Neural cell (in vitro differentiated cells): Measurements from ENCODE around the gene MED14. TPM values are rescaled to one million over a fixed set of nuclear protein-coding genes. Genes with fewer than 3 reads are reported as not detected.

ENCODE experiments used
- H2AFZ ChIP-seq: fragments of 200-600, 300-800 bp; sonication (generic), shearing (Covaris generic); 2 replicates; pipeline ENCODE4 v1.6.0; 2014; ENCODE audit warnings: low read depth, mild to moderate bottlenecking, antibody characterized with exemption, low read length, moderate library complexity
- H3F3A ChIP-seq: fragments of 200-600 bp; shearing (Covaris generic); 2 replicates; pipeline ENCODE4 v1.6.1; 2016; ENCODE audit warnings: mild to moderate bottlenecking, moderate library complexity, mixed read lengths, antibody characterized with exemption, low read length; ENCODE audit not compliant: insufficient read depth, poor library complexity, severe bottlenecking
- H3K27ac ChIP-seq: fragments of 200-600, 300-800 bp; sonication (generic), shearing (Covaris generic); 2 replicates; pipeline ENCODE4 v1.5.1; 2014; ENCODE audit warnings: mild to moderate bottlenecking, low read length, moderate library complexity
- H3K27me3 ChIP-seq: fragments of 300-800, 200-600 bp; sonication (generic), shearing (Covaris generic); 2 replicates; pipeline ENCODE4 v1.6.0; 2014; ENCODE audit warnings: mild to moderate bottlenecking, low read depth, low read length, moderate library complexity; ENCODE audit not compliant: insufficient read depth
- H3K36me3 ChIP-seq: fragments of 300-800, 200-600 bp; sonication (generic), shearing (Covaris generic); 2 replicates; pipeline ENCODE4 v1.5.1; 2014; ENCODE audit warnings: mild to moderate bottlenecking, antibody characterized with exemption, low read length, moderate library complexity; ENCODE audit not compliant: insufficient read depth
- H3K4me2 ChIP-seq: fragments of 300-800, 200-600 bp; sonication (generic), shearing (Covaris generic); 2 replicates; pipeline ENCODE4 v1.6.0; 2014; ENCODE audit warnings: mild to moderate bottlenecking, low read length
- H3K4me3 ChIP-seq: fragments of 300-800, 200-600 bp; sonication (generic), shearing (Covaris generic); 2 replicates; pipeline ENCODE4 v1.5.1; 2014; ENCODE audit warnings: mild to moderate bottlenecking, low read length, moderate library complexity
- H3K79me2 ChIP-seq: fragments of 200-600 bp; shearing (Covaris generic); replicated peaks from 2 replicates; pipeline ENCODE4 v1.6.0; 2014; ENCODE audit warnings: mild to moderate bottlenecking, low read length, moderate library complexity; ENCODE audit not compliant: insufficient read depth
- H3K9ac ChIP-seq: fragments of 300-800, 200-600 bp; sonication (generic), shearing (Covaris generic); 2 replicates; pipeline ENCODE4 v1.6.1; 2016; ENCODE audit warnings: mild to moderate bottlenecking, low read length, mixed read lengths
- H3K9me2 ChIP-seq: fragments of 200-600 bp; shearing (Covaris generic); 2 replicates; pipeline ENCODE4 v1.6.1; 2016; ENCODE audit warnings: mild to moderate bottlenecking, low read length, mixed read lengths; ENCODE audit not compliant: insufficient read depth
- H3K9me3 ChIP-seq: fragments of 200-600, 300-800 bp; sonication (generic), shearing (Covaris generic); 2 replicates; pipeline ENCODE4 v1.6.1; 2016; ENCODE audit warnings: mild to moderate bottlenecking, mixed run types, low read length, moderate library complexity, mixed read lengths
- H4K20me1 ChIP-seq: fragments of 200-600 bp; shearing (Covaris generic); 2 replicates; pipeline ENCODE4 v1.6.1; 2016; ENCODE audit warnings: mild to moderate bottlenecking, mixed run types; ENCODE audit not compliant: insufficient read depth
- MXI1 ChIP-seq: fragments of 450-650 bp; conservative IDR thresholded peaks from 2 replicates; pipeline ENCODE4 v1.6.1; 2014; ENCODE audit warnings: antibody characterized with exemption, mild to moderate bottlenecking; ENCODE audit not compliant: poor library complexity, severe bottlenecking
- POLR2AphosphoS5 ChIP-seq: IDR thresholded peaks from 2 replicates; pipeline ENCODE4 v1.6.1; 2012
- SMC3 ChIP-seq: fragments of 450-650 bp; conservative IDR thresholded peaks from 2 replicates; pipeline ENCODE4 v1.6.1; 2014; ENCODE audit warnings: antibody characterized with exemption, mild to moderate bottlenecking, moderate library complexity; ENCODE audit not compliant: poor library complexity
- polyA plus RNA-seq: library from polyadenylated mRNA; depleted of rRNA; stranded (reverse); fragments of >200 nt; gene quantifications from 2 replicates; pipeline ENCODE4 v1.2.3, GENCODE V29; 2014
- TF ChIP-seq, protein P1 (sequence below): IDR thresholded peaks from 2 replicates; pipeline ENCODE4 v1.6.1; 2012; ENCODE audit warnings: borderline replicate concordance
- TF ChIP-seq, protein P2 (sequence below): fragments of 450-650 bp; IDR thresholded peaks from 2 replicates; pipeline ENCODE4 v1.5.1; 2014; ENCODE audit warnings: antibody characterized with exemption, mild to moderate bottlenecking, moderate library complexity; ENCODE audit not compliant: poor library complexity, severe bottlenecking

MED14 gene
- polyA plus RNA-seq, 1 donor from 2014 or later, result 22.4 TPM

DNA sequence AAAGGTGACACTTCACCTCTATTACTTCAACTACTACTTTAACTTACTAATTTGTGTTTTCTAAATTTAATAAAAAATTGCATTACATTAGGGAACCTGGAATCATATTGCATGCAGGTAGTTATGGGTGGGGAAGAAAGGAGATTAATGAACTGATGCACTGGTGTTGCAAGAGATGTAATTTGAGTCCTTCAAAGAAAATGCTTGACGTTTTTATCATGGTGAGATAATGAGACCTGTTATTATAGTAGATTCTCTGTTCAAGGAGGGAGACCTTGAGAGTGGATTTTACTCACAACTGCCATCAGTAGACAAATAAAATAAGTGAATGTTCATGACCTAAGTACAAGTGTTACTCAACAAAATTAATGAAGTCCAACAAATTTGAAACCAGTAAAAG, 26.4 kb upstream of the MED14 start:
- H4K20me1 ChIP-seq, result no peaks in the 10 kb centered on the region
- H3F3A ChIP-seq, result no peaks in the 10 kb centered on the region
- no peak overlapping the region for H3K4me2 ChIP-seq
- no peak overlapping the region for H2AFZ ChIP-seq
- no peak overlapping the region for H3K4me3 ChIP-seq
- H3K9me2 ChIP-seq, result no peaks in the 10 kb centered on the region
- no peak overlapping the region for H3K9ac ChIP-seq
- TF ChIP-seq, protein P1, sequence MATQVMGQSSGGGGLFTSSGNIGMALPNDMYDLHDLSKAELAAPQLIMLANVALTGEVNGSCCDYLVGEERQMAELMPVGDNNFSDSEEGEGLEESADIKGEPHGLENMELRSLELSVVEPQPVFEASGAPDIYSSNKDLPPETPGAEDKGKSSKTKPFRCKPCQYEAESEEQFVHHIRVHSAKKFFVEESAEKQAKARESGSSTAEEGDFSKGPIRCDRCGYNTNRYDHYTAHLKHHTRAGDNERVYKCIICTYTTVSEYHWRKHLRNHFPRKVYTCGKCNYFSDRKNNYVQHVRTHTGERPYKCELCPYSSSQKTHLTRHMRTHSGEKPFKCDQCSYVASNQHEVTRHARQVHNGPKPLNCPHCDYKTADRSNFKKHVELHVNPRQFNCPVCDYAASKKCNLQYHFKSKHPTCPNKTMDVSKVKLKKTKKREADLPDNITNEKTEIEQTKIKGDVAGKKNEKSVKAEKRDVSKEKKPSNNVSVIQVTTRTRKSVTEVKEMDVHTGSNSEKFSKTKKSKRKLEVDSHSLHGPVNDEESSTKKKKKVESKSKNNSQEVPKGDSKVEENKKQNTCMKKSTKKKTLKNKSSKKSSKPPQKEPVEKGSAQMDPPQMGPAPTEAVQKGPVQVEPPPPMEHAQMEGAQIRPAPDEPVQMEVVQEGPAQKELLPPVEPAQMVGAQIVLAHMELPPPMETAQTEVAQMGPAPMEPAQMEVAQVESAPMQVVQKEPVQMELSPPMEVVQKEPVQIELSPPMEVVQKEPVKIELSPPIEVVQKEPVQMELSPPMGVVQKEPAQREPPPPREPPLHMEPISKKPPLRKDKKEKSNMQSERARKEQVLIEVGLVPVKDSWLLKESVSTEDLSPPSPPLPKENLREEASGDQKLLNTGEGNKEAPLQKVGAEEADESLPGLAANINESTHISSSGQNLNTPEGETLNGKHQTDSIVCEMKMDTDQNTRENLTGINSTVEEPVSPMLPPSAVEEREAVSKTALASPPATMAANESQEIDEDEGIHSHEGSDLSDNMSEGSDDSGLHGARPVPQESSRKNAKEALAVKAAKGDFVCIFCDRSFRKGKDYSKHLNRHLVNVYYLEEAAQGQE, result no peak
- H3K27ac ChIP-seq, result no peak overlapping the region
- H3K27me3 ChIP-seq, result no peaks in the 10 kb centered on the region
- H3K79me2 ChIP-seq, result no peaks in the 10 kb centered on the region
- H3K36me3 ChIP-seq, result no peaks in the 10 kb centered on the region
- no peaks in the 10 kb centered on the region for H3K9me3 ChIP-seq

GRCh38 chrX:40759374-40759773, 24.0 kb upstream of the MED14 start:
- Histone ChIP-seq H2AFZ (no peak overlapping the region), H3K4me3 (no peak overlapping the region), H3K79me2 (no peaks in the 10 kb centered on the region), H3K9me2 (no peaks in the 10 kb centered on the region), H3K4me2 (no peak overlapping the region), H3K9me3 (no peaks in the 10 kb centered on the region), H4K20me1 (no peaks in the 10 kb centered on the region), H3K27ac (no peak overlapping the region), H3K9ac (no peak overlapping the region), H3K27me3 (no peaks in the 10 kb centered on the region), H3K36me3 (no peaks in the 10 kb centered on the region), H3F3A (no peaks in the 10 kb centered on the region)
- TF ChIP-seq MXI1 (no peak), SMC3 (no peak), POLR2AphosphoS5 (no peak)
- TF ChIP-seq, protein P1, result no peak

GRCh38 chrX:40757058-40757457, 21.7 kb upstream of the MED14 start:
- no peak overlapping the region for H3K4me2 ChIP-seq
- no peaks in the 10 kb centered on the region for H3K9me3 ChIP-seq
- no peak overlapping the region for H3K4me3 ChIP-seq
- H3F3A ChIP-seq, result no peaks in the 10 kb centered on the region
- no peaks in the 10 kb centered on the region for H3K36me3 ChIP-seq
- H3K9ac ChIP-seq, result no peak overlapping the region
- H4K20me1 ChIP-seq, result no peaks in the 10 kb centered on the region
- H2AFZ ChIP-seq, result no peak overlapping the region
- no peaks in the 10 kb centered on the region for H3K27me3 ChIP-seq
- no peak overlapping the region for H3K27ac ChIP-seq
- no peaks in the 10 kb centered on the region for H3K79me2 ChIP-seq
- no peak for TF ChIP-seq POLR2AphosphoS5
- TF ChIP-seq MXI1, result no peak
- TF ChIP-seq, protein P2, sequence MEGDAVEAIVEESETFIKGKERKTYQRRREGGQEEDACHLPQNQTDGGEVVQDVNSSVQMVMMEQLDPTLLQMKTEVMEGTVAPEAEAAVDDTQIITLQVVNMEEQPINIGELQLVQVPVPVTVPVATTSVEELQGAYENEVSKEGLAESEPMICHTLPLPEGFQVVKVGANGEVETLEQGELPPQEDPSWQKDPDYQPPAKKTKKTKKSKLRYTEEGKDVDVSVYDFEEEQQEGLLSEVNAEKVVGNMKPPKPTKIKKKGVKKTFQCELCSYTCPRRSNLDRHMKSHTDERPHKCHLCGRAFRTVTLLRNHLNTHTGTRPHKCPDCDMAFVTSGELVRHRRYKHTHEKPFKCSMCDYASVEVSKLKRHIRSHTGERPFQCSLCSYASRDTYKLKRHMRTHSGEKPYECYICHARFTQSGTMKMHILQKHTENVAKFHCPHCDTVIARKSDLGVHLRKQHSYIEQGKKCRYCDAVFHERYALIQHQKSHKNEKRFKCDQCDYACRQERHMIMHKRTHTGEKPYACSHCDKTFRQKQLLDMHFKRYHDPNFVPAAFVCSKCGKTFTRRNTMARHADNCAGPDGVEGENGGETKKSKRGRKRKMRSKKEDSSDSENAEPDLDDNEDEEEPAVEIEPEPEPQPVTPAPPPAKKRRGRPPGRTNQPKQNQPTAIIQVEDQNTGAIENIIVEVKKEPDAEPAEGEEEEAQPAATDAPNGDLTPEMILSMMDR, result no peak
- no peaks in the 10 kb centered on the region for H3K9me2 ChIP-seq
